Ishikawa (cell line): ENCODE results near the gene FAHD1.

Experiments
- CREB1 ChIP-seq: IDR thresholded peaks from 2 replicates; pipeline ENCODE4 v1.6.1; 2012; ENCODE audit warnings: low read depth
- EP300 ChIP-seq: IDR thresholded peaks from 2 replicates; pipeline ENCODE4 v1.6.1; 2012; ENCODE audit warnings: borderline replicate concordance
- FOXM1 ChIP-seq: IDR thresholded peaks from 2 replicates; pipeline ENCODE4 v1.6.1; 2012; ENCODE audit warnings: low read depth, borderline replicate concordance
- NFIC ChIP-seq: IDR thresholded peaks from 2 replicates; pipeline ENCODE4 v1.6.1; 2012
- RAD21 ChIP-seq: IDR thresholded peaks from 2 replicates; pipeline ENCODE4 v1.6.1; 2012; ENCODE audit warnings: low read depth
- TAF1 ChIP-seq: IDR thresholded peaks from 2 replicates; pipeline ENCODE4 v1.6.1; 2012; ENCODE audit warnings: low read depth, mild to moderate bottlenecking
- TCF12 ChIP-seq: IDR thresholded peaks from 2 replicates; pipeline ENCODE4 v1.6.1; 2012; ENCODE audit warnings: low read depth
- TEAD4 ChIP-seq: IDR thresholded peaks from 2 replicates; pipeline ENCODE4 v1.6.1; 2012
- YY1 ChIP-seq: IDR thresholded peaks from 2 replicates; pipeline ENCODE4 v1.6.1; 2012; ENCODE audit warnings: low read depth
- ZBTB7A ChIP-seq: IDR thresholded peaks from 2 replicates; pipeline ENCODE4 v1.6.1; 2012; ENCODE audit warnings: low read depth
- TF ChIP-seq, protein P1 (sequence below): IDR thresholded peaks from 2 replicates; pipeline ENCODE4 v1.6.1; 2012

DNA sequence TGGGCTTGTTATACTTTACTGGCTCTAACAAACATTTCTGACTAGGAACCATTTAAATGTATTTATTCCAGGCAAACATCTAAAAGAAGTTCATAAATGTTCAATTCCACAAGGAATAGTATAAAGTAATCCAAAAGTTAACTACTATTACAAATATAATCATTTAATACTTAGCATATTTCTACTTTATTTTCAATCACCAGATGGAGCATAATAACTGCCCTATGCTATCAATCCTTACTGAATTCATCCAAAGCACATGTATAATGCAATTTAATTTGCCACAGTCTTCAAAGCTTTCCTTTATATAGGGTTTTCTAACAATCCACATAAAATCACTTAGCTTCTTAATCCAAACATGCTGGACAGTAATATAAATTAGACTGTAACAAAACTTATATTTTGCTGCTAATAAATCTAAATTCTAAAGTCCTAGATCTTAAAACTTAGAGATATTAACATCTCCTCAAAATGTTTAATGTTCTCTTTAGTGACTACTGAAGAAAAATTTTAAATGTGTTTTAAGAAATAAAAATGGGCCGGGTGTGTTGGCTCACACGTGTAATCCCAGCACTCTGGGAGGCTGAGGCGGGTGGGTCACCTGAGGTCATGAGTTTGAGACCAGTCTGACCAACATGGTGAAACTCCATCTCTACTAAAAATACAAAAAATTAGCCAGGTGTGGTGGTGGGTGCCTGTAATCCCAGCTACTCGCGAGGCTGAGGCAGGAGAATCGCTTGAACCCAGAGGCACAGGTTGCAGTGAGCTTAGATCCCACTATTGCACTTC is 39.1 kb downstream of the FAHD1 start:
- TF ChIP-seq TCF12, result no peak
- no peak for TF ChIP-seq FOXM1
- no peak for TF ChIP-seq TAF1
- 0 out of 2 replicates have a peak, but pooled peaks have one; percentile 10 for TF ChIP-seq RAD21
- no peak for TF ChIP-seq EP300
- TF ChIP-seq, protein P1, sequence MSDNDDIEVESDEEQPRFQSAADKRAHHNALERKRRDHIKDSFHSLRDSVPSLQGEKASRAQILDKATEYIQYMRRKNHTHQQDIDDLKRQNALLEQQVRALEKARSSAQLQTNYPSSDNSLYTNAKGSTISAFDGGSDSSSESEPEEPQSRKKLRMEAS, result no peak
- no peak for TF ChIP-seq CREB1
- no peak for TF ChIP-seq NFIC
- no peak for TF ChIP-seq TEAD4
- no peak for TF ChIP-seq ZBTB7A
- TF ChIP-seq YY1, result no peak
